SU-DHL-6 (cell line): ENCODE measurements around the gene PSMD3.

Experiments
- H2AFZ ChIP-seq: fragments of 200-600 bp; sonication (generic); 2 replicates; pipeline ENCODE4 v1.6.1; 2014; ENCODE audit warnings: low read depth, mild to moderate bottlenecking, moderate library complexity, mixed read lengths, antibody characterized with exemption, low read length; ENCODE audit not compliant: severe bottlenecking
- H3F3A ChIP-seq: fragments of 200-600 bp; shearing (Covaris generic); 2 replicates; pipeline ENCODE4 v1.6.0; 2016; ENCODE audit warnings: antibody characterized with exemption, mild to moderate bottlenecking; ENCODE audit not compliant: insufficient read depth
- H3K27ac ChIP-seq: fragments of 200-600 bp; sonication (generic); 2 replicates; pipeline ENCODE4 v1.5.1; 2016; ENCODE audit warnings: low read depth, mild to moderate bottlenecking, low read length, moderate library complexity, mixed read lengths
- H3K27me3 ChIP-seq: fragments of 200-600 bp; sonication (generic), shearing (Covaris generic); 2 replicates; pipeline ENCODE4 v1.6.0; 2014; ENCODE audit warnings: mild to moderate bottlenecking, low read length
- H3K36me3 ChIP-seq: fragments of 200-600 bp; sonication (generic); 2 replicates; pipeline ENCODE4 v1.6.1; 2014; ENCODE audit warnings: mild to moderate bottlenecking, low read length, mixed read lengths
- H3K4me2 ChIP-seq: fragments of 300-600, 200-600 bp; shearing (Covaris generic), sonication (generic); 2 replicates; pipeline ENCODE4 v1.6.0; 2014; ENCODE audit warnings: low read length, low read depth, mild to moderate bottlenecking; ENCODE audit not compliant: poor library complexity, severe bottlenecking
- H3K4me3 ChIP-seq: fragments of 200-600 bp; sonication (generic); 2 replicates; pipeline ENCODE4 v1.5.1; 2014; ENCODE audit warnings: antibody characterized with exemption, low read length, mild to moderate bottlenecking, mixed read lengths; ENCODE audit not compliant: insufficient read depth, poor library complexity, severe bottlenecking
- H3K79me2 ChIP-seq: fragments of 200-600 bp; sonication (generic); 2 replicates; pipeline ENCODE4 v1.6.1; 2014; ENCODE audit warnings: mild to moderate bottlenecking, low read length, moderate library complexity; ENCODE audit not compliant: insufficient read depth
- H3K9ac ChIP-seq: fragments of 200-600 bp; sonication (generic); 2 replicates; pipeline ENCODE4 v1.7.0; 2014; ENCODE audit warnings: mild to moderate bottlenecking, low read length
- H3K9me2 ChIP-seq: fragments of 200-600 bp; sonication (generic); replicated peaks from 2 replicates; pipeline ENCODE4 v1.6.1; 2014; ENCODE audit warnings: low read length; ENCODE audit not compliant: insufficient read depth
- H3K9me3 ChIP-seq: fragments of 200-600 bp; sonication (generic); 2 replicates; pipeline ENCODE4 v1.6.1; 2014; ENCODE audit warnings: low read length, mixed read lengths; ENCODE audit not compliant: insufficient read depth
- H4K20me1 ChIP-seq: fragments of 200-600 bp; sonication (generic); 2 replicates; pipeline ENCODE4 v1.6.1; 2014; ENCODE audit warnings: low read depth, mild to moderate bottlenecking, antibody characterized with exemption, low read length, moderate library complexity, mixed read lengths
- EZH2phosphoT487 ChIP-seq: fragments of 200-600 bp; sonication (generic), shearing (Covaris generic); conservative IDR thresholded peaks from 2 replicates; pipeline ENCODE4 v1.6.1; 2018; ENCODE audit warnings: mild to moderate bottlenecking, antibody characterized with exemption, low read length, moderate library complexity, mixed read lengths
- TF ChIP-seq, protein P1 (sequence below): fragments of 200-600 bp; sonication (generic); IDR thresholded peaks from one replicate; pipeline ENCODE4 v1.5.1; 2017; ENCODE audit warnings: antibody characterized with exemption, mild to moderate bottlenecking, low read length, moderate library complexity; ENCODE audit not compliant: insufficient read depth, poor library complexity, severe bottlenecking

Gene PSMD3

DNA sequence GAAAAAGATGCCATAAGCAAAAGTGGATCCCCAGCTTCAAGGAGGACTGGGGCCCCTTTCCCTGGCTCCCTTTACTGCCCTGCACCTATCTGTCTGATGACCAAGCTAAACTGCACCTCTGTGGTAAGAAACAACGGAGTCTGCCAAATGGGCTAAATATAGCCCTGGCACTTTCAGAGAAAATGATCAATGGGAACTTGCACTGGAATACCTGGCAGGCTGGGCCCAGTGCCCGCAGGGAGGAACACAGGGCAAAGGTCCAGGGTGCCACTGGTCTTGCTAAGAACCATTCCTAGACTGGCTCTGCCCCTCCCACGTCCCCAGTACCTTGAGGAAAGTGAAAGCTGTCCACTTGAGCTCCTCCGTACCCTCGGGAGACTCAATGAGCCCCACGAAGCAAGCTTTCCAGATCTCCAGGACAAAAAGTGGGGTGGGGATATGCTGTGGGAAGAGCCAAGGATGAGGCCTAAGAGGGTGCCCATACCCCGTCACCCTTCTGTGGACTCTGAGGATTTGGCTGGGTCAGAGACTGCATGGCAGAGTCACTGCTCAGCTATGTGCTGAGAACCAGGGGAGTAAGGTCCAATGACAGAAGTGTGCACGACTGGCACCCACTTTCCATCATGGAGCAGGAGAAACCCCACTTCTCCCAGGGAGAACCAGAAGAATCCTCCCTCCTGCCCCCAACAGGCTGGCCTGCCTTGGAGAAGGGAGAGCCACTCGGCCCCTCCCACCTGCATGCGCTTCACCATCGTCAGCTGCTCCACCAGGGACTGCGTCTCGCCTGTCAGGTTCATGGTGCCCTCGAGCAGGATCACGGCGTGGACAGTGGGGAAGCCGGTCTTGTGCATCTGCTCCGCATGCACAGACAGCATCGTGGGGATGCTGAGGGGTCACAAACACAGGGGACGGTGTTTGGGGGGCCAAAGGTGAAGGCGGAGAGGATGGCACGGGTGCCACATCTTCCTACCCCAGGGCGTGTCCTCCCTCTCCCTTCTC is 52.0 kb downstream of the PSMD3 start:
- no peaks in the 10 kb centered on the region for H3K27me3 ChIP-seq
- H3K79me2 ChIP-seq = no peaks in the 10 kb centered on the region
- no peaks in the 10 kb centered on the region for H3F3A ChIP-seq
- no peak overlapping the region for H3K27ac ChIP-seq
- no peak overlapping the region for H3K4me2 ChIP-seq
- H4K20me1 ChIP-seq = no peaks in the 10 kb centered on the region
- TF ChIP-seq, protein P1, sequence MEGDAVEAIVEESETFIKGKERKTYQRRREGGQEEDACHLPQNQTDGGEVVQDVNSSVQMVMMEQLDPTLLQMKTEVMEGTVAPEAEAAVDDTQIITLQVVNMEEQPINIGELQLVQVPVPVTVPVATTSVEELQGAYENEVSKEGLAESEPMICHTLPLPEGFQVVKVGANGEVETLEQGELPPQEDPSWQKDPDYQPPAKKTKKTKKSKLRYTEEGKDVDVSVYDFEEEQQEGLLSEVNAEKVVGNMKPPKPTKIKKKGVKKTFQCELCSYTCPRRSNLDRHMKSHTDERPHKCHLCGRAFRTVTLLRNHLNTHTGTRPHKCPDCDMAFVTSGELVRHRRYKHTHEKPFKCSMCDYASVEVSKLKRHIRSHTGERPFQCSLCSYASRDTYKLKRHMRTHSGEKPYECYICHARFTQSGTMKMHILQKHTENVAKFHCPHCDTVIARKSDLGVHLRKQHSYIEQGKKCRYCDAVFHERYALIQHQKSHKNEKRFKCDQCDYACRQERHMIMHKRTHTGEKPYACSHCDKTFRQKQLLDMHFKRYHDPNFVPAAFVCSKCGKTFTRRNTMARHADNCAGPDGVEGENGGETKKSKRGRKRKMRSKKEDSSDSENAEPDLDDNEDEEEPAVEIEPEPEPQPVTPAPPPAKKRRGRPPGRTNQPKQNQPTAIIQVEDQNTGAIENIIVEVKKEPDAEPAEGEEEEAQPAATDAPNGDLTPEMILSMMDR = no peak
- TF ChIP-seq EZH2phosphoT487 = no peak
- H3K9me3 ChIP-seq = no peaks in the 10 kb centered on the region
- H2AFZ ChIP-seq = no peak overlapping the region
- H3K9ac ChIP-seq = no peak overlapping the region
- H3K4me3 ChIP-seq = no peak overlapping the region
- no peaks in the 10 kb centered on the region for H3K36me3 ChIP-seq
- H3K9me2 ChIP-seq = no peaks in the 10 kb centered on the region

DNA sequence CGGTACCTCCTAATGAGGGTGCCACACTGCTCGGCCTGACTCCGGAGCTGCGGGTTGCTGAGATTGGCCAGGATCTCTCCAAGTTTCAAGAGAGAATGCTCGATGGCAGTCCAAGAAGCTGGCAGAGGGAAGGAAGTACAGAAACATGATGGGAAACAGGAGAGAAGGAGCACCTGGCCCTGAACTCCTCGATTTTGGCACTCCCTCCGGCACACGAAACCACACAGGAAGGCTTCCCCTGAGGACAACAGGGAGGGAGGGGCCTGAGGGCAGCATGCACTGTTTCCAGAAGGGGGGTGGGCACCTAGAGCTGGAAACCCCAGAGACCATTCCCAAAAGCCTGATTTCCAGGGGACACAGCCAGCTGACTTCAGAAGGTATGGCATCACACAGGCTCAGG is 52.7 kb downstream of the PSMD3 start:
- Histone ChIP-seq H4K20me1 (no peaks in the 10 kb centered on the region), H3K27ac (no peak overlapping the region), H3K36me3 (no peaks in the 10 kb centered on the region), H3F3A (no peaks in the 10 kb centered on the region), H3K79me2 (no peaks in the 10 kb centered on the region), H3K9ac (no peak overlapping the region), H3K27me3 (no peaks in the 10 kb centered on the region), H3K9me2 (no peaks in the 10 kb centered on the region), H2AFZ (no peak overlapping the region), H3K4me3 (no peak overlapping the region), H3K4me2 (no peak overlapping the region), H3K9me3 (no peaks in the 10 kb centered on the region)
- TF ChIP-seq EZH2phosphoT487 = no peak
- TF ChIP-seq, protein P1 = no peak

DNA sequence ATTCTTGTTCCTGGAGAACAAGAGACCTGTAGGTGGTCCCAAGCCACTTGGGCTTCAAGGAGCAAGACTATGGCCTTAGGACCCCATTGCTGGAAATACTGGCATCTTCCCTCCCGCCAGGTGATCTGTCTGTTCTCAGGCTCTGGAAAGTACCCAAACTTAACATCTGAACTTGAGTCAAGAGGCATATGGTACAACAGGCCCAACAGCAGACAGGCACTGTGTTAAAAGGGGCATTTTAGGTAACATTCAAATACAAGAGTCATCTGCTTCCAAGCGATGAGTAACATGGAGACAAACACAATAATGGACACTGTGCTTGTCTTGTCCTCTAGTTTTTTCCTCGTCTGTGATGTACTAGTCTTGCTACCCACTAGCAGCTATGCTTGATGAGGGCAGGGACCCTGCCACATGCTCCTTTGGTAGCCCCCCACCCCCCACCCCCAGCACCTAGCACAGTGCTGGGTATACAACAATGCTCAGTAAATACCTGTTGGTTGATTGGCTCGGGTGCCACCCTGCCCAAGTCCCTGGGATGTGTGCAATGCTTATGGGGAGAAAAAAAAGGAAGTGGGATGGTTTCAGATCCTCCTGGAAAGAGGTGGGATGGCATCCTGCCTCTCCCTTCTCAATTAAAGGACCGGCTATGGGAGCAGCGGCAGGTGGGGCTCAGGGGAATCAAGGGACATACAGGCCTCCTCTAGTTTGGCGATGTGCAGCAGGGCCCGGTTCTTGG is 54.0 kb downstream of the PSMD3 start:
- no peaks in the 10 kb centered on the region for H3K27me3 ChIP-seq
- no peaks in the 10 kb centered on the region for H3K36me3 ChIP-seq

More for the DNA sequence above, 54.0 kb downstream of the PSMD3 start:
- Histone ChIP-seq H3K4me3 (no peak overlapping the region), H3F3A (no peaks in the 10 kb centered on the region), H3K9ac (no peak overlapping the region), H3K4me2 (no peak overlapping the region), H3K9me3 (no peaks in the 10 kb centered on the region), H3K9me2 (no peaks in the 10 kb centered on the region), H4K20me1 (no peaks in the 10 kb centered on the region), H2AFZ (no peak overlapping the region), H3K79me2 (no peaks in the 10 kb centered on the region), H3K27ac (no peak overlapping the region)
- TF ChIP-seq, protein P1 = no peak
- no peak for TF ChIP-seq EZH2phosphoT487
